ENCODE measurements around the gene DPP6.

DPP6 gene

DNA sequence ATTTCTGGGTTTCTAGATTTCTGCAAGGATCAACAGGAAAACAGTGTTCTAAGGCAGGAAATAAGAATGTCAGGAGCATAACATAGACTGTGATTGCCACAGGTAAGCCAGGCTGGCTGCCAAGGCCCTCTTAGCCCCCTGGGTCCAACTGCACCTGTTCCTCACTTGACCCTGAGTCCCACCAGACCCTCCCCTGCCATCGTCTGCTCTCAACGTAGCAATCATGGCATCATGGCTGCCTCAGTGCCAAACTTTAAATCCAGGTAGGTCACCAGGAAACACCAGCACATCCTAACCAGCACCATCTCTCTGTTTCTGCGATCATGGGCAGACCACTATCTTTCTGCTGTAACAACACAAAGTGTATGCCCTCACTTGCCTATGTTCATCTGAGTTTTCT is 683.6 kb downstream of the DPP6 start:
- no peak for DNase-seq (ENCODE audit: extremely low spot score, insufficient read length, low read depth)
- no peak for FAIRE-seq

DNA sequence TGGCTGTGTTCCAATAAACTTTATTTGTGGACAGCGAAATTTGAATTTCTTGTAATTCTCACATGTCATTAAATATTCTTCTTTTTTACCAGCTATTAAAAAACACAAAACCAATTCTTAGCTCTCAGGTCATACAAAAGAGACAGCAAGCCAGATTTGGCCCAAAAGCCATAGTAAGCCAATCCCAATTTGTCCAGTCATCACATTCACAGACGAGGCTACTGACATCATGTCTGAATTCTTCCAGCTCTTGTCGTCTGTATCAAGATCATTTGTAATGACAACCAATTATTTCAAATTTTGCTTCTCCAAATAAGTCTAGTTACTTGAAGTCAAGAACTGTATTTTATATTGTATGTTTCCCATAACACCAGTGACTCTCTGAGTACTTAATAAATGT is 684.2 kb downstream of the DPP6 start:
- FAIRE-seq (no peak), DNase-seq (ENCODE audit: extremely low spot score, insufficient read length, low read depth) (no peak)

DNA sequence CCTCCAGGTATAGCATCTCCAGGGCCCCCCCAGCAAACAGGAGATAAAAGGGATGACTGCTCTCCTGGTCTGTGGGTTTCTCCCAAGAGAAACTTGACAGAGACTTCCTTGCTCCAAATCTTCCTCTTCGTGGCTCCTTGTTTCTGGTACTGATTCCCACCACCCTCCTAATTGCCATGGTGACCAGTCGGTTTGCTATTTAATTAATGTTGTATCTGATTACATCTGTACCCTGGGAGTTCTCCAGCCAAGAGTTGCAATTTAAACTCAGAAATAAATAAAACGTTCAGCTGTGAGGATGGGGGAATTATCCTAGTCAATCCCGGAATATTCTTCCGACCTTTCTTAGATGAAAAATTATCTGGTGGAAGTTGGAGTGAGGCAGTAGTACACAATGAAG is 686.0 kb downstream of the DPP6 start:
- FAIRE-seq: no peak
- no peak for DNase-seq (ENCODE audit: extremely low spot score, insufficient read length, low read depth)

DNA sequence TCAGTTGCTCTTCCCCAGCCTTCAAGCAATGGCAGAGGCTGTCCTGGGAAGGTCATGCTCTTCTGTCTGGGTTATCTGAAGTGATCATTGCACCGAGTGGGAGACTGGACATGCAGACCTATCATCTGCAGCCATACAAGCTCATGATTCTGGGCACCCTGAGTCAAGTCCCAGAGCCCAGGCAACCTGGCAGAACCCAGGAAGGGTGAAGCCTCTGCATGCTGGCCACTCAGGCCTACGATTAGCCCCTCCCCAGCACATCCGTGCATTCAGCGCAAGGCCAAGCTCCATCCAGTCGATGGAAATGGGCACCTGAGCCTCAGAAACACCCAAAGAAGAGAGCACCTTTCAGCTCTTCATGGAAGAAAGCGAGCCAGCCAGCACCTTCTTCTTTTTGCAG is 688.9 kb downstream of the DPP6 start:
- DNase-seq (ENCODE audit: extremely low spot score, insufficient read length, low read depth) (no peak), FAIRE-seq (no peak)

DNA sequence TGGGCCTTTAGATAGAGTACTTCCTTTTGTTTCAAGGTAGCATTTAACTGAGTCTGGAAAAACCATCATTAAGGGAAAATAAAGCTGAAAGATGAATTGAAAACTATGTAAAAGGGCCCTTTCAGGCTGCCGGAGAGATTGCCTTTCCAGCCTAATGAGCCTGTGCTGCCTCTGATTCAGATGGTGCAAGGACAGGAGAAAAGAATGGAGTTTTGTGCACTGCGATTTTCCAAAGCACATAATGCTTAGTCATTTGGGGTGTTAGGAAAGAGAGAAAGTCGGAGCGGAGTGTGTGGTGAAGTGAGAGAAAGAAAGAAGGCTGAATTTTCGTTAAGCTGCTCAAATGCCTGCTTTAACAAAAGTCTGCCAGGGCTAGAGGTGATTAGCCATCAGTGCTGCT is 691.0 kb downstream of the DPP6 start:
- FAIRE-seq (no peak), DNase-seq (ENCODE audit: extremely low spot score, insufficient read length, low read depth) (no peak)

DNA sequence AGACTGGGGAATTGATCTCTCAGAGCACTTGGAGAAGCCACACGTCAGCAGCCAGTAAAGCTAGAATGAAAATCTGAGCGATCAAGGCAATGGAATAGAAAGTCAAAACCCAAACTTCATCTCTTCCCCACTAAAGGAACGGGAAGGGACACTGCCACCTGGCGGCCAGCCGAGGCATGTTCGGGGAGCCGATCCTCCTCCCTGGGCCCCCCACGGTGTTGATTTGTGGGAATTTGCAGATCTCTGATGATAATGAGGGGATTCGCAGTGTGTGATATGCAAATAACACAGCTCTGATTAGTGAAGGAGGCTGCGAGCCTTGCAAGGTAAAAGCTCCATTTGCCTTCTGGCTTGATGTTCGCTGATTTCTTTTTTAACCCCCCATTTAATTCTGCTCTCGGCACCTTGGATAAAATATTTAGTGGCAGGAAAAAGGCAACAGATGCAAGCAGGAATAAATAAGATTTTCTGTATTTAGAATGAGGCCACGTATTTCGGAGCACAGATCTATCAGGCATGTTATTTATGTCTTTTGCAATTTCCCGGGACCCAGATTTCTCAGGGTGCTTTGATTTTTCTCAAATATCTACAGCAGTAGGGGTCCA is 692.2 kb downstream of the DPP6 start:
- DNase-seq (ENCODE audit: extremely low spot score, insufficient read length, low read depth): peak; percentile 43
- peak; percentile 36 for FAIRE-seq

DNA sequence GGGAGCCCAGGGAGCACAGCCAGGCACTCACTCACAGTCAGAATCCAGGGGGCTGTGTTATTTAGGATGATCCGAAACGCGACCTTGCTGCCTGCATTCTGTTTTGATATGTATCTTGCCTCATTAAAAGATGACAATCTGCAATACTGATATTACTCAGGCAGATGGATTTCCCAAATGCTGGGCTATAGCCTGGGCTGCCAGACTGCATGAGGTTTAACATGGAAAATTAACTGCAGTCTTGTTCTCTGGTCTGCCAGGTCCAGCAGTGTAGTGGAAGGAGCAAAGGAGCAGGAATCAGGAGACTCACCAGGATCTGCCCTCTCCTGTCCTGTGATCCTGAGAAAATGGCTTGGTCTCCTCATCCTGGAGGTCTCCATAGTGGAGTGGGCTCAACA is 692.7 kb downstream of the DPP6 start:
- DNase-seq (ENCODE audit: extremely low spot score, insufficient read length, low read depth) (no peak), FAIRE-seq (no peak)

DNA sequence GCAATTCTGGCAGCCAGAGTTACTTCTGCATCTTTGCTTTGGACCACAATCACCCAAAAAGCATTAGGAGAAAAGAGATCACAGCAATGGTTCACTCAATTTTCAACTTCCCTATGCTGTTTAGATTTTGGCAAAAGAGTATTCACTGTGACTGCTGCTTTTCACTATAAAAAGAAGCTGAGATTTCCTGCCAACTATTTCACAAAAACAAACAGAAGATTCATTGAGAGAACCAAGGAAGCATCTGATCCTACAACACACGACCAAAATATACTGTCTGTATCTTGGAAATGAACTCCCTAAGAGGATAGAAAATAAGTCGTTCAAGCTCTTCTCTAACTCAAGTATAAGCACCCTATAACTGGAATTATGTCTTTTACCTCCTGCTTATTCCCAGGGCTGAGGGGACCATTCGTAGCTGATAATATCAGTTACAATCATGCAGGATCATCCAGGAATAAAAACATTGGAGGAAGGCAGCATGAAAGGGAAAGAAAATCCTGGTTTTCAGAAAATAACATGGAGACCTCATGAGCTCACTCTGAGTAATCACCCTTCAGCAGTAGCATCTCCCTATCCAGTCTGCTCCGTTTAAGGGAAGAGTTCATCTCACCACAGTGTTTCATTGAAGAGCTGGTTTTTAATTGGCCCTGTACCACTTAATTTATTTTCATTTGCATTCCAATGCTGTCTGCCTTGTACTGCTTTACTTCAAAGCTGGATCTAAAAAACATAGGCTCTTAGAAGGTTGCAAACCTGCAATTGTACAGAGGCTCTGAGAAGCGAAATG is 694.6 kb downstream of the DPP6 start:
- FAIRE-seq: no peak
- no peak for DNase-seq (ENCODE audit: extremely low spot score, insufficient read length, low read depth)

DNA sequence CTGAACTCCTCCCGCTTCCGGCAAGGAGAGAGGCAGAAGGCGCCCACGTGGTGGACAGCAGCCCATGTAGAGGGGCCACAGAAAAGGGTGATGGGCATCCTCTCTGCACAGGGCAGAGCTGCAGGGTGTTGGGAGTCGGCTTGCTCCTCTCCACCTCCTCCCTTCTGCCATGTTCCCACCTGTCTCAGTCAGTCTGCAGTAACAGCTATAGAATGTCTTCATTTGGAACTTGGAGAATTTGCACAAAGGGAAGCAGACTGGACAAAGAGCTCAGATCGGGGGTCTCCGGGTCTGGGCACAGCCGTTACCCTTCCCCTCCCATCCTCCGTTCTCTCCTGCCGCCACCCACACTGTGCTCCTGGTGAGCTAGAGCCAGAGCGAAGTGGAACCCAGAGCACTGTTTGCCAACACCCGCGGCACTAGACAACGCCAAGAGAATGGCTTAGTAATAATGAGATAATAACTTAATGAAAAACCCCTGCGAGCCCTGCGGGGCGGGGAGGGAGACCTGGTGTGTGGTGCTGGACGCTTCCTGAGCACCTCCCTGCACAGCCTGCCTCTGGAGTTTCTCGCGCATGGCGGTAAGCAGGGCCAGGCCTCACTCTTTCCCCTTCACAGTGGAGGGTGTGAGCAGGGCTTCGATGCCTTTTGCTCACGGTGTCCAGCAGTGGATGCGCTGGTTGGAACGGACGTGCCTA is 696.0 kb downstream of the DPP6 start:
- DNase-seq (ENCODE audit: extremely low spot score, insufficient read length, low read depth): no peak
- FAIRE-seq: no peak

DNA sequence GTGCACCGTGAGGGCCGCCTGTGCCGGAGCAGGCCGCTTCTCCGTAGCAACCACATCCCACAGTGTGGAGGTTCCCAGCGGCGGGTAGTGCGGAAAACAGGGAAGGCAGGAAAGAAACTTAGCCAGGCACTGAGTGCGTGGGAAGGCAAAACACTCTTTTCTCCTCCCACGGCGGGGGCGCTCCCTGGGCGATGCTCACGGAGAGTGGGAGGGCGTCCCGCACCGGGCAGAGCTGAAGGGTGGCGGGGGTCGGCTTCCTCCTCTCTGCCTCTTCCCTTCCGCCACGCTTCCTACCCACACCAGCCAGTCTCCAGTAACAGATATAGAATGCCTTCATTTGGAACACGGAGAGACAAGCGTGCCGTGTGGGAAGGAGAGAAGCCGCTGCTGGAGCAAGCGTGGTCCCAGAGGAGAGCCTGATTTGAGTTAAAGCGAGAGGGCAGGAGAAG is 698.2 kb downstream of the DPP6 start:
- no peak for DNase-seq (ENCODE audit: extremely low spot score, insufficient read length, low read depth)
- FAIRE-seq: no peak

DNA sequence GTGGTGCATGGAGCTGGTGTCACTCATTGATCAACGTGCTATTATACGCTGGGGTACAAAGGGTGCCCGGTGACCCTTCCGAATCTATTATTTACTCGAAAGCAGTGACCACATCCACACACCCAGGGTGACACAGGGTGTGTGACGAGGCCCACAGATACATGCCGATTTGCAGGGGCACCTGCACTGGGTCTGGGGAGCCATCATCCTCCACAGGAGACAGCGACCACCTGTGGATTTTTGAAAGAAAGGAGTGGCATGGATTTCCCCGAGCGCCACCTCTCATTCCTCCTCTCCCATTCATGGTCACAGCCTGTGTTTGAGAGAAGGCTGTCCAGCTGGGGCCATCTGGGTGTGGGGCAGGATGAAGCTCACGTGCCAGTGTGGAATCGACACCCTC is 701.0 kb downstream of the DPP6 start:
- FAIRE-seq (no peak), DNase-seq (ENCODE audit: extremely low spot score, insufficient read length, low read depth) (no peak)

DNA sequence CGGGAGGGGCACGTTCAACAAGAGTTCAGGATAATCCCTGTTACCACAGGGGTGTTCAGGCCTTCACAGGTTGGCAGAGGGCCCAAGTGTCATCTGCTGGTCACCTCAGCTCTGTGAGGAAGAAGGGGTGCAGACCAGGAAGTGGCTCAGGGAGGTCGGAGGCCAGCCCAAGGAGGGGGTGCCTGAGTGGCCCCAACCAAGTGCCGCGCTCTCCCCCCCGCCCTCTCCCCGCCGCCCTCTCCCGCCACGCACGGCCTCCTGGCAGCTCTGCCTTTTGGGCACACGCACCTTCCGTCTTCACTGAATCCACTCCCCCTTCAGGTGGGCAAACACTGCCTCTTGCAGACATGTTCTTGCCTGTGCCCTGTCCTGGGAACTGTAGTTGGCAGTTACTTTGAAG is 705.6 kb downstream of the DPP6 start:
- no peak for DNase-seq (ENCODE audit: extremely low spot score, insufficient read length, low read depth)
- no peak for FAIRE-seq

DNA sequence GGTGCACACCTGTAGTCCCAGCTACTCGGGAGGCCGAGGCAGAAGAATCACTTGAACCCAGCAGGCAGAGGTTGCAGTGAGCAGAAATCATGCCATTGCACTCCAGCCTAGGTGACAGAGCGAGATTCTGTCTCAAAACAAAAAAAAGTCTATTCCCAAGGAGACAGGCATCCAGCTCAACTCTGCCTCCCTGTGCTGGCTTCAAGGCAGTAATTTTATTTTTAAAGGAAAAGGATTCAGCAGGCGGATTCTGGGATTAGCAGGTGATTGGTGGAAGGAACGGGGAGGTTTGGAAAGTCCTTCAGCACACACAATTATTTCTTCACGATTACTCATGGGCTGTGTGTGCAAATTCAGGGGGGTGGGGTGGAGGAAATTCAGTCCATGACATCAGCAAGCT is 707.8 kb downstream of the DPP6 start:
- no peak for DNase-seq (ENCODE audit: extremely low spot score, insufficient read length, low read depth)
- no peak for FAIRE-seq

DNA sequence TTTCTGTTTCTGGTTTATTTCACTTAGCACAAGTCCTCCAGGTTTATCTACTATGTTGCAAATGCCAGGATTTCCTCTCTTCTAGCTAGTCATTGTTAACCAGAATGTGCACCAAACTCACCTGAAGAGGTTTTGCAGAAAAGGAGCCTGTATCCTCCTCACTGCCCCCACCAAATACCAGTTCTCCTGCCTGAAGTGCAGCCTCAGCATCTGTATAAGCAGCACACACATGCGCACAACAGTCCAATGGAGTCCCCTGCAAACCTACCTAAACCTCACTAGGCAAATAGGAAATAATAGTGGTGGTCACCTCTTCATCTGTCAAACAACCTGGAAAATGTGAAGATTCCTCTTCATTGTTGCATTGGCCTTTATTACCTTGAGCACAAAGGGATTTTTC is 712.9 kb downstream of the DPP6 start:
- DNase-seq (ENCODE audit: extremely low spot score, insufficient read length, low read depth) (no peak), FAIRE-seq (no peak)

DNA sequence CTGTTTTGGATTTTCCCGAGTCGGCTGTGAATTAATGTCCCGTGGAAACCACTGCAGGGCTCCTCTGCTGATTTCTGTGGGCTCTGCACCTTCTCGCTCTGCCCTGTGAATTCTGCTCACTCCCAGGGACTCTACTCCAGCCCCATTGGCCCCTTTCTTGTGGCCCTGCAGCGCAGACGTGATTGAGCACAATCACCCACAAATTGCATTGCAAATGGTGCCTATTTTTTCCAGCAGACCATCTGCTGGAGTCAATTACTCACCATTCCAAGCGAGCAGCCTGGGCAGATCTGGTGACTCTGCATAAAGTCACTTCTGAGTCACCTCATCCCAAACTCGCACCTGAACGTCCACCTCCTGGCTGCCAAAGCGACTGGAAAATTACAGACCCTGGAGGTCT is 714.9 kb downstream of the DPP6 start:
- DNase-seq (ENCODE audit: extremely low spot score, insufficient read length, low read depth): no peak
- FAIRE-seq: no peak

DNA sequence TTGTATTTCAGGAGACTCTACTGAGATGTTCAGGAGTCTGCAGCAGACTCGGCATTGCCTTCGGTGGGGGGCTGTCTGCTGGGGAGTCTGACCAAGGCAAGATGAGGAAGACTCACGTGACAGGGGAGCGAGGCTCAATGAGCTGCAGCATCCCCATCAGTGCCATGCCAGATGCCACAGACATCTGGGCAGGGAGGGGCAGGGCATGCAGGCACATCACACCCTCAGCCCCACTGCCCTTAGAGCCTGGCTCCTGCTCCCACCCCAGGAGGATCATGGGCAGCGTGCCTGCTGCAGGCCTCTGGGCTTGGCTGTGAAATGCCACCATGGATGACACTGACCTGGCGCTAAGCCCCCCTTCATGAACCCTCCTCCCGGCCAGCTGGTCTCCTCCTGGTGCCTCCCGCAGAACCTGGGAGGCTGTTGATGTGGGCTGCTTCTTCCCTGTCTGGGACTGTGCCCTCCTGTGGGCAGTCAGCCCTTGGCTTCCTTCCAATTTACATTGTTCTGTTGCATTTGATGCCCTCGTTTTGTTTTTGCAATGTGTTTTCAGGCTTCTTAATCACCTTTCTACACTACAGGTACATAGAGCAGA is 715.7 kb downstream of the DPP6 start:
- no peak for DNase-seq (ENCODE audit: extremely low spot score, insufficient read length, low read depth)
- FAIRE-seq: no peak

DNA sequence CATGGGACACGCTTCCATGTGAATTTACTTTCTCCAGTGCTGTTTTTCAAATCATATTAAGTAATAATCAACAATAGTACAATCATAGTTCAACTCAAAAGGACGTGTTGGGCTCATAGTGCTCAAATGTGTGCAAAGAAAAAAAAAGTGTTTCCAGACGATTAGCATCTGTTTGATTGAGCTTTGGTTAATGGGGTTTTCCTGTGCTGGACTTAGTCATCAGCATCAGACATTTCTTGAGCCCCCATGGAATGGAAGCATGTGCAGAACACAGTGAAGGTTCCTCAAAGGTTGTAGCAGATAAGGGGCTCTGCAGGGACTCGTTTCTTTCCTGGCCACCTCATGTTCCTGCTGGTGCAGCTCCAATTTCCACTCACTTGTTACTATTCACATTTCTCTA is 716.8 kb downstream of the DPP6 start:
- no peak for DNase-seq (ENCODE audit: extremely low spot score, insufficient read length, low read depth)
- no peak for FAIRE-seq

DNA sequence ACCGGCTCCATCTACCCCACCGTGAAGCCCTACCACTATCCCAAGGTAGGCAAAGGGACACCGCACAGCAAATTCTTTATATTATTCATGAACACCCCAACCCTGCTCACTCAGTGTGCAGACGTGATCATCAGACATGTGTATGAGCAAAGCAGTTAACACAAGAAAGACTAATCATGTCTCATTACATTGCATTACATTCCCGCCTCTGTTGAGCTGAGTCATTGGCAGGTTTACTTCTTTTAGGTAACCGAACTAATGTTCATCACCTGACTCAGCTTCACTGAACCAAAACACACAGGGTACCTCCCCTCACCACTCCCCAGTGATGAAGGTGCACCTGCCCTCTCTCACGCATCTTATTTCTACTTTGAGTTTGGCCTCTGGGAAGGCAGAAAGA is 717.3 kb downstream of the DPP6 start:
- FAIRE-seq (no peak), DNase-seq (ENCODE audit: extremely low spot score, insufficient read length, low read depth) (no peak)

DNA sequence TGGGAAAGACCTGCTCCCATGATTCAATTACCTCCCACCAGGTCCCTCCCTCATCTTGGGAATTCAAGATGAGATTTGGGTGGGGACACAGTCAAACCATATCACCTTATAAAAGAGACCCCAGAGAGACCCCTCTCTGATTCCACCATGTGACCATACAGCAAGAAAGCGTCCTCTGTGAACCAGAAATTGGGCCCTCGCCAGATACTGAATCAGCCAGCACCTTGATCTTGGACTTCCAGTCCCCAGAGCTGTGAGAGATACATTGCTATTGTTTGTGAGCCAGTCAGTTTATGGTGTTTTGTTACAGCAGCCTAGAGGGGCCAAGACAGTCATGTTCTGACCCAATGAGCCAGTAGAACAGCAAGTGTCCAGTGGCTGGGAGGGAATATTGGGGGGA is 718.2 kb downstream of the DPP6 start:
- DNase-seq (ENCODE audit: extremely low spot score, insufficient read length, low read depth) (no peak), FAIRE-seq (no peak)

DNA sequence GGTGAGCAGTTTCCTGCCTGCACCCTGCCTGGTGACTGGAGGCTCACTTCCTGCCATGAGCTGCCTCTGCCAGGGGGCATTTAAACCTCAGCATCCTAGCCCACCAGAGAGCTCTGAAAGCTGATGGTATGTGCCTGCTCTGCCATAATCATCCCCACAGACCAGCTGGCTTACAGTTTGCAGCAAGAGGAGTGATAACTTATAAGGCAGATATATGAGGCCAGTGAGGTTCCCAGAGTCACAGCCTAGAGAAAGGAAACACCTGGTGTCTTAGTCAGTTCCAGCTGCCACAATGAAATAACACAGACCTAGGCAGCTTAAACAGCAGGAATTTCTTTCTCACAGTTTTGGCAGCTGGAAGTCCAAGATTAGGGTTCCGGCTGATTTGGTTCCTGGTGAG is 718.8 kb downstream of the DPP6 start:
- no peak for FAIRE-seq
- DNase-seq (ENCODE audit: extremely low spot score, insufficient read length, low read depth): no peak
